Activated CD4-positive, alpha-beta memory T cell treated with anti-CD3 and anti-CD28 coated beads for 36 hours (primary cell): ENCODE measurements around the gene SIPA1. TPM values are rescaled to one million over a fixed set of nuclear protein-coding genes. Genes with fewer than 3 reads are reported as not detected.

Experiments used
- CTCF ChIA-PET: fragments of 350-600 bp; sonication (Branson Sonifier 250); formaldehyde crosslinking; loops from one replicate; lab custom pipeline; 2021; ENCODE audit warnings: antibody characterized with exemption, inconsistent platforms; lab: Charles Lee
- POLR2A ChIA-PET: fragments of 350-600 bp; sonication (Branson Sonifier 250); formaldehyde crosslinking; loops from one replicate; lab custom pipeline; 2021; ENCODE audit warnings: antibody characterized with exemption; lab: Charles Lee
- DNase-seq: peaks from one replicate; pipeline ENCODE4 v3.0.0-alpha.2; 2020
- H3K27ac Mint-ChIP-seq: one replicate; pipeline ENCODE4 v1.8.0; 2021; ENCODE audit warnings: mixed read lengths
- H3K27me3 Mint-ChIP-seq: one replicate; pipeline ENCODE4 v1.8.0; 2021; ENCODE audit warnings: mixed read lengths
- H3K36me3 Mint-ChIP-seq: one replicate; pipeline ENCODE4 v1.8.0; 2021; ENCODE audit warnings: mixed read lengths
- H3K4me1 Mint-ChIP-seq: one replicate; pipeline ENCODE4 v1.8.0; 2021; ENCODE audit warnings: low read depth, mixed read lengths
- H3K4me3 Mint-ChIP-seq: one replicate; pipeline ENCODE4 v1.8.0; 2021; ENCODE audit warnings: mild to moderate bottlenecking, mixed read lengths
- H3K9me3 Mint-ChIP-seq: one replicate; pipeline ENCODE4 v1.8.0; 2021; ENCODE audit warnings: mixed read lengths
- intact Hi-C: fragments of 100-400 bp; cut with micrococcal nuclease; formaldehyde crosslinking; loops from one replicate; pipeline ENCODE4 v1.15.1; 2023
- total RNA-seq, 2 experiments: library from RNA; stranded (reverse); gene quantifications; one replicate each; pipeline ENCODE4 v1.2.3, GENCODE V29; 2021

The SIPA1 gene
- total RNA-seq, 2 experiments from 2014 or later = 163 to 167 TPM

DNA sequence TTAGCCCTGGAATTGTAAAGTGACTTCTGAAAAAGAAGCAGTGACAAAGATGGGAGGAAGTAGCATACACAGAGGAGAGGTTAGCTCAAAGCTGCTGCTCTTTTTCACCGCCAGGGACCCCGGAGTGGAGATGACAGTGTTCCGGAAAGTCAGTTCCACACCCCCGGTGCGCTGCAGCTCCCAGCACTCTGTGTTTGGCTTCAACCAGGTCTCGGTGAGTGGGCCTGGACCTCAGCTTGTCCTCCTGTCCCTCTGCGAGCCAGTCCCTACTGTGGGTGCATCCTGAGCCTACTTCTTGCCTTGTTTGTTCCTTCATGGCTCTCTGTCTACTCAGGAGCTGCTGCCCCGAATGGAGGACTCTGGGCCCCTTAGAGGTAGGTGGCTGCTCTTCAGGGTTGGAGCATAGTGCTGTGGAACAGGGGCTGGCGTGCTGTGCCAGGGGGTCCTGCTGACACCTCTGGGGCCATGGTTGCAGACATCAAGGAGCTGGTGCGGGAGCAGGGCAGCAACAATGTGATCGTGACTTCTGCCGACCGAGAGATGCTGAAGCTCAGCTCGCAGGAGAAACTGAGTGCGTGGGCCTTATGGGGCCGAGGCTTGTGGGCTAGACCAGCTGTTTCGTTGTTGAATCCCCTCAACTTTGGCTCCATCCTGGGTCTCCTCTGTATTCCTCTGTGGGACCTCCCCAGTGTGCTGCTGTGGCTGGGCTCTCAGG, 20.6 kb upstream of the SIPA1 start:
- Mint-ChIP-seq H3K36me3 (peaks cover 38% of the 10 kb centered on the region), H3K9me3 (no peaks in the 10 kb centered on the region), H3K27ac (peak overlapping the region; percentile 88), H3K4me3 (peak overlapping the region; percentile 96), H3K27me3 (peaks cover 3% of the 10 kb centered on the region), H3K4me1 (peaks cover 25% of the 10 kb centered on the region)
- POLR2A ChIA-PET = interaction anchor here (0.9 to 2.9 kb wide), 2 partner anchors 9 to 46 kb away, joined by 3 to 21 read pairs; partner anchors contain the start of gene ZNRD2
- DNase-seq = no peak
- CTCF ChIA-PET = interaction anchor here (1.0 to 5.7 kb wide), 6 partner anchors 9 to 76 kb away, joined by 3 to 39 read pairs (median 6); partner anchors contain the start of genes FAM89B and SIPA1
- intact Hi-C loops = no loop called here

DNA sequence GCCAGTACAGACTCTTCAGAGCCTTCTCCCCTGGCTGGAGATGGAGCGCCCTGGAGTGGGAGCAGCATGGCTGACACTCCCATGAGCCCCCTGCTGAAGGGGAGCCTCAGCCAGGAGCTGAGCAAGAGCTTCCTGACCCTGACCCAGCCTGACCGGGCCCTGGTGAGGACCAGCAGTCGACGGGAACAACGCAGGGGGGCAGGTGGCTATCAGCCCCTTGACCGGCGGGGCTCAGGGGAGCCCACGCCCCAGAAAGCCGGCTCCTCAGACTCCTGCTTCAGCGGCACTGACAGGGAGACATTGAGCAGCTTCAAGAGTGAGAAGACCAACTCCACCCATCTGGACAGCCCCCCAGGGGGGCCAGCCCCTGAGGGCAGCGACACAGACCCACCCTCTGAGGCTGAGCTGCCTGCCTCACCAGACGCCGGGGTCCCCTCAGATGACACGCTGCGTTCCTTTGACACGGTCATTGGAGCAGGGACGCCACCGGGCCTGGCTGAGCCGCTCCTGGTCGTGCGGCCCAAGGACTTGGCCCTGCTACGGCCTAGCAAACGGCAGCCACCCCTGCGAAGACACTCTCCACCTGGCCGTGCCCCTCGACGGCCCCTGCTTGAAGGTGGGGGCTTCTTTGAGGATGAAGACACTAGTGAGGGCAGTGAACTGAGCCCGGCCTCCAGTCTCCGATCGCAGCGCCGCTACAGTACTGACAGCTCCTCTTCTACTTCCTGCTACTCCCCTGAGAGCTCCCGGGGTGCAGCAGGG, 19.7 kb upstream of the SIPA1 start:
- Mint-ChIP-seq H3K36me3 (peaks cover 39% of the 10 kb centered on the region), H3K4me3 (no peak overlapping the region), H3K27me3 (peaks cover 3% of the 10 kb centered on the region), H3K27ac (no peak overlapping the region), H3K9me3 (no peaks in the 10 kb centered on the region), H3K4me1 (peaks cover 16% of the 10 kb centered on the region)
- CTCF ChIA-PET = interaction anchor here (1.4 to 1.9 kb wide), 3 partner anchors 14 to 77 kb away, joined by 3 to 8 read pairs (median 4); no protein-coding TSS in a partner anchor
- DNase-seq = no peak
- POLR2A ChIA-PET = no interaction called here
- intact Hi-C loops = no loop called here

DNA sequence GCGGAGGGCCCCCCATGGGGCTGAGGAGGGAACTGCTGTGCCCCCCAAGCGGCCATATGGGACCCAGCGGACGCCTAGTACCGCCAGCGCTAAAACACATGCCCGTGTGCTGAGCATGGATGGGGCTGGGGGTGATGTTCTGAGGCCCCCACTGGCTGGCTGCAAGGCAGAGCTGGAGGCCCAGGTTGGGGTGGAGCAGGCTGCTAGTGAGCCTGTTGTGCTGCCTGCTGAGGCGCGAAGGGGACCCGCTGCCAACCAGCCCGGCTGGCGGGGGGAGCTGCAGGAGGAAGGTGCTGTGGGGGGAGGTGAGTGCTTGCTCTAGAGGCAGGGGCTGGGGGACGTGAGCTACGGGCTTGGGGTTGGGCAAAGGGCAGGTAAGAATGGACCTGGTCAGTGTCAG, 19.1 kb upstream of the SIPA1 start:
- CTCF ChIA-PET = interaction anchor here (1.4 kb wide), 1 partner anchor 78 kb away, joined by 4 read pairs; no protein-coding TSS in a partner anchor
- peaks cover 14% of the 10 kb centered on the region for H3K4me1 Mint-ChIP-seq
- no peak overlapping the region for H3K27ac Mint-ChIP-seq

DNA sequence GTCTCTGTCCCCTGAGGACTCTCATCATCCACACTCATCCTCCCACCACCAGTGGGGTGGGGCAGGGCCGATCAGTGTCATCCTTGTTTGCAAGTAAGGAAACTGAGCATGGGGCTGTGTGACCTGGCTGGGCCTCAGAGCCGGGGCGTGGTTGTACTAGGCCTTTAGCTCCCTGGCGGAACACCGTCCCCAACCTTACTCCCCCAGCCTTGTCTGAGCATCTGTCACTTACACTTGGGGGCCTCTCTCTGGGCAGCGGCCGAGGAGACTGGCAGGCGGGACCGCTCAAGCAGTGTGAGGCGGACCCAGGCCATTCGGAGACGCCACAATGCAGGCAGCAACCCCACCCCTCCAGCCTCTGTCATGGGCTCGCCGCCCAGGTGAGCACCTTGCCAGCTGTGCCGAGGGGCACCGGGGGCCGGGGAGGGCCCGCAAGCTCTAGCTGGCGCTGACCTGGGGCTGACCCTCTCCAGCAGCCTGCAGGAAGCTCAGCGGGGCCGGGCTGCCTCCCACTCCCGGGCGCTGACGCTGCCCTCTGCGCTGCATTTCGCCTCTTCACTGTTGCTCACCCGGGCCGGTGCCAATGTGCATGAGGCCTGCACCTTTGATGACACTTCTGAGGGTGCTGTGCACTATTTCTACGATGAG, 18.5 kb upstream of the SIPA1 start:
- ChIA-PET POLR2A (no interaction called here), CTCF (interaction anchor here (1.4 kb wide), 1 partner anchor 78 kb away, joined by 4 read pairs; no protein-coding TSS in a partner anchor)
- Mint-ChIP-seq H3K27me3 (peaks cover 3% of the 10 kb centered on the region), H3K27ac (no peak overlapping the region), H3K4me3 (no peak overlapping the region), H3K4me1 (peaks cover 14% of the 10 kb centered on the region), H3K36me3 (peaks cover 38% of the 10 kb centered on the region), H3K9me3 (no peaks in the 10 kb centered on the region)
- intact Hi-C loops = no loop called here
- DNase-seq = no peak

More for the DNA sequence above, 19.1 kb upstream of the SIPA1 start:
- Mint-ChIP-seq H3K36me3 (peaks cover 37% of the 10 kb centered on the region), H3K9me3 (no peaks in the 10 kb centered on the region), H3K4me3 (no peak overlapping the region), H3K27me3 (peaks cover 3% of the 10 kb centered on the region)
- DNase-seq = no peak
- intact Hi-C loops = no loop called here
- POLR2A ChIA-PET = no interaction called here

DNA sequence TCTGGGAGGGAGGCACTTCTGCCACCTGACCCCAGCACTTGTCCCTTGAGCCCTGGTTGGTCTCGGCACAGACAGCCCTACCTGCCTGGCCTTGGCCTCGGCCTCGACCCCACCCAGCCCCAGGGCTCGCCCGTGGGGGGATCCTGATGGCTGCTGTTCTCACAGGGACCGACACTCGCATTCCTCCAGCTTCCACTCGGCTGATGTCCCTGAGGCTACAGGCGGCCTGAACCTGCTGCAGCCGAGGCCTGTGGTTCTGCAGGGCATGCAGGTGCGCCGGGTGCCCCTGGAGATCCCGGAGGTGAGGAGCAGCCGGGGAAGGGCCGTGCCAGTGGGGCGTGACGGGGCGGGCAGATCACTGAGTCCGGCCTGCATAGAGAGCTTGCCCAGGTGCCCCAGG, 17.2 kb upstream of the SIPA1 start:
- ChIA-PET POLR2A (no interaction called here), CTCF (no interaction called here)
- Mint-ChIP-seq H3K4me3 (no peak overlapping the region), H3K4me1 (peaks cover 14% of the 10 kb centered on the region), H3K9me3 (no peaks in the 10 kb centered on the region), H3K27ac (no peak overlapping the region), H3K27me3 (no peaks in the 10 kb centered on the region), H3K36me3 (peaks cover 40% of the 10 kb centered on the region)
- no peak for DNase-seq
- intact Hi-C loops = no loop called here

DNA sequence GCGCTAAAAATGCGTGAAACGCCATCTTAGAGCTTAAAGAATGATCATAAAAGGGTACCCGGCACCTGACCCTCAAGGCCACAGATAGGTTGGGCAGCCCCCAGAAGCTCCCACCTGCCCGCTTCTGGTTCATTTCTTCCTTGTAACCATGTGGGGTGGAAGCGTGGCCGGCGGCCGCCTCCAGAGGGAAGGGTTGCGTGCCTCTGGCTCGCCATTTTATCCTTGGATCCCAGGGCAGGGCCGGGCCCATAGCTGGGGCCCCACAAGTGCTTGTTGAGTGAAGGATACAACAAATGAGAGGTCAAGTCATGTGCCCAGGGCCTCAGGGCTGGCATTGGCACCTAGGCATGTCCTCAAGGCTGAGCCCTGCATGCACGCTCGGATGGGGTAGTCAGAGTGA, 16.4 kb upstream of the SIPA1 start:
- H3K36me3 Mint-ChIP-seq = peaks cover 44% of the 10 kb centered on the region
- CTCF ChIA-PET = no interaction called here
- no peaks in the 10 kb centered on the region for H3K9me3 Mint-ChIP-seq
- no peaks in the 10 kb centered on the region for H3K27me3 Mint-ChIP-seq
- peaks cover 14% of the 10 kb centered on the region for H3K4me1 Mint-ChIP-seq
- intact Hi-C loops = no loop called here
- POLR2A ChIA-PET = interaction anchor here (0.5 kb wide), 1 partner anchor 71 kb away, joined by 3 read pairs; no protein-coding TSS in a partner anchor
- no peak for DNase-seq
- no peak overlapping the region for H3K27ac Mint-ChIP-seq
- no peak overlapping the region for H3K4me3 Mint-ChIP-seq

DNA sequence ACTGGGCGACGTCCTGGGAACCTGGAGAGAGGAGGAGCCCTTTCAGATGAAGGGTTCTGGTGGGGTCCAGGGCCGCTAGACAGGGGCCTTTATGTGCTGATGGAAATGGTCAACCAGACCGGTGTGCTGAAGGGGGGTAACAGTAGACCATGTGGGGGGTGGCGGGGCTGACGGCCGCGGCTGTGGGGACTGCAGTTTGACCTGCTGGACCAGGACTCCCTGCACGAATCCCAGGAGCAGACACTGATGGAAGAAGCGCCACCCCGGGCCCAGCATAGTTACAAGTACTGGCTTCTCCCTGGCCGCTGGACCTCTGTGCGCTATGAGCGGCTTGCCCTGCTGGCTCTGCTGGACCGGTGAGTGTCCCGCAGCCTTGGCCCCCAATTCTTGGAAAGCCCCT, 15.9 kb upstream of the SIPA1 start:
- intact Hi-C loops = no loop called here
- peaks cover 9% of the 10 kb centered on the region for H3K4me1 Mint-ChIP-seq
- H3K36me3 Mint-ChIP-seq = peaks cover 43% of the 10 kb centered on the region
- H3K4me3 Mint-ChIP-seq = no peak overlapping the region
- no peak for DNase-seq
- H3K9me3 Mint-ChIP-seq = no peaks in the 10 kb centered on the region
- no peak overlapping the region for H3K27ac Mint-ChIP-seq
- ChIA-PET POLR2A (no interaction called here), CTCF (no interaction called here)
- no peaks in the 10 kb centered on the region for H3K27me3 Mint-ChIP-seq

DNA sequence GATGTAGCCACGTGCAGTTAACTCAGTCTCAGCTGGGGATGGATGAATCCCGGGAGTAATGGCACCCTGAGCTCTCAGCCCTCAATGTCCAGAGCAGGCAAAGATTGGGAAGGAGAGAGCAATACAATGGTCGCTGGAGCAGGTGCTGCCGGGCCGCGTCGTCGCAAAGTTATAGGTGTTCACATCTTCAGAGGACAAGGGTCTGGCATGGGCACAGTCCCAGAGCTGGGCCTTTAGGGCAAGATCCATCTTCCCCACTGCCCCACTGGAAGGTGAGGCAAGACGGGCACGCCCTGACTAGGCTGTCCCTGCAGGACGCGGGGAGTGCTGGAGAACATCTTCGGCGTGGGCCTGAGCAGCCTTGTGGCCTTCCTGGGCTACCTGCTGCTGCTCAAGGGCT, 14.7 kb upstream of the SIPA1 start:
- H3K27me3 Mint-ChIP-seq = no peaks in the 10 kb centered on the region
- DNase-seq = no peak
- no peak overlapping the region for H3K27ac Mint-ChIP-seq
- intact Hi-C loops = no loop called here
- peaks cover 45% of the 10 kb centered on the region for H3K36me3 Mint-ChIP-seq
- ChIA-PET POLR2A (interaction anchor here (1.0 kb wide), 1 partner anchor 197 kb away, joined by 3 read pairs; no protein-coding TSS in a partner anchor), CTCF (interaction anchor here (0.6 to 1.3 kb wide), 2 partner anchors 195 to 236 kb away, joined by 3 read pairs; partner anchors contain the start of gene MUS81)
- H3K9me3 Mint-ChIP-seq = no peaks in the 10 kb centered on the region
- H3K4me3 Mint-ChIP-seq = no peak overlapping the region
- H3K4me1 Mint-ChIP-seq = peaks cover 2% of the 10 kb centered on the region

DNA sequence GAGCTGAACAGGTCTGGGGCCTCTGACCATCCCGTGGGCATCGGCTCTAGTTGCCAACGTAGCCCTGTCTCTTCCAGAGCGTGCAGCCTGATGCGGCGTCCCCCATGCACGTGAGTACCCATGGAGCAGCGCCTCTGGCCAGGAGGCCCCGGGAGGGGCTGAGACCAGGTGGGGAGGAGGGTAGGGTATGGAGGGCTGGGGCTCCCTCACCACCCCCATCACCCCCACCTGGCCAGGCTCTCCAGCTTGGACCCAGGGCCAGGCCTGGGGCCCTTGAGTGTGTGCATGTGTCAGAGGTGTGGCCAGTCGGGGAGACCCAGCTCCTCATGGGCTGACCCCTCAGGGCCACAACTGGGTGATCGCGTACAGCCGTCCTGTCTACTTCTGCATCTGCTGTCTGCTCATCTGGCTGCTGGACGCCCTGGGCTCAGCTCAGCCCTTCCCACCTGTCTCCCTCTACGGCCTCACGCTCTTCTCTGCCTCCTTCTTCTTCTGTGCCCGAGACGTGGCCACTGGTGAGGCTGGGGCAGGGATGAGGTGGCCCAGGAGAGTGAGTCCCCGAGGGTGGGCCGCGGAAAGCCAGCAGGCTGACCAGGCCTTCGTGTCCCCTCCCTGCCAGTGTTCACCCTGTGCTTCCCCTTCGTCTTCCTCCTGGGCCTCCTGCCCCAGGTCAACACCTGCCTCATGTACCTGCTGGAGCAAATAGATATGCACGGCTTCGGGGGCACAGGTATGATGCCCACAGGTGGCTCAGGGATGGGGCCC, 13.9 kb upstream of the SIPA1 start:
- ChIA-PET POLR2A (interaction anchor here (1.0 kb wide), 1 partner anchor 198 kb away, joined by 3 read pairs; no protein-coding TSS in a partner anchor), CTCF (interaction anchor here (1.0 kb wide), 1 partner anchor 9 kb away, joined by 3 read pairs; no protein-coding TSS in a partner anchor)
- no peak overlapping the region for H3K27ac Mint-ChIP-seq
- no peaks in the 10 kb centered on the region for H3K27me3 Mint-ChIP-seq
- intact Hi-C loops = no loop called here
- H3K36me3 Mint-ChIP-seq = peaks cover 42% of the 10 kb centered on the region
- no peak overlapping the region for H3K4me3 Mint-ChIP-seq
- peaks cover 2% of the 10 kb centered on the region for H3K4me1 Mint-ChIP-seq
- no peak for DNase-seq
- H3K9me3 Mint-ChIP-seq = no peaks in the 10 kb centered on the region

DNA sequence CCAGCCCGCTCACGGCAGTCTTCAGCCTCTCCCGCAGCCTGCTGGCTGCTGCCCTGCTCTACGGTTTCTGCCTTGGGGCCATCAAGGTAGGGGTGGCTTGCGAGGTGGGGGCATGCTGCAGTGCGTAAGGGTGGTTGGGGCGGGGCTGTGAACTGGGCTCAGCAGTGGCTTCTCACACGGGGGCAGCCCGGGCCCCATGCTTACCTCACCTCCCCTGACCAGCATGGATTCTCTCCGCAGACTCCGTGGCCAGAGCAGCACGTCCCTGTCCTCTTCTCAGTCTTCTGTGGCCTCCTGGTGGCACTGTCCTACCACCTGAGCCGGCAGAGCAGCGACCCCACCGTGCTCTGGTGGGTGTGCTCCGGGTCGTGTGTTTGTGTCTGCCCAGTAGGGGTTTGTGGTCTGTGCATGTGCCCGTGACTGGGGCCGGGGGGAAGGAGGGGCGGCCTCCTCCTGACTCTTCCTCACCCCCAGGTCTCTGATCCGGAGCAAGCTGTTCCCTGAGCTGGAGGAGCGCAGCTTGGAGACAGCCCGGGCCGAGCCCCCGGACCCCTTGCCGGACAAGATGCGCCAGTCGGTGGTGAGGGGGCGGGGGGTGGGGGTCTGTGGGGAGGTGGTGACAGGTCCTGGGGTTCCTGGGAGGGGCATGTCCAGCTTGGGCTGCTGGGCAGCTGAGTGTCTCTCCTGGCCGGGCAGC, 12.8 kb upstream of the SIPA1 start:
- ChIA-PET POLR2A (interaction anchor here (0.8 to 1.3 kb wide), 3 partner anchors 8 to 38 kb away, joined by 3 to 5 read pairs (median 3); partner anchors contain the start of gene RELA), CTCF (interaction anchor here (0.6 to 2.6 kb wide), 20 partner anchors 8 to 260 kb away, joined by 3 to 13 read pairs (median 4); partner anchors contain the start of genes FAM89B and SIPA1)
- H3K4me1 Mint-ChIP-seq = peaks cover 2% of the 10 kb centered on the region
- H3K9me3 Mint-ChIP-seq = no peaks in the 10 kb centered on the region
- intact Hi-C loops = no loop called here
- no peak overlapping the region for H3K27ac Mint-ChIP-seq
- no peak overlapping the region for H3K4me3 Mint-ChIP-seq
- DNase-seq = no peak
- no peaks in the 10 kb centered on the region for H3K27me3 Mint-ChIP-seq
- H3K36me3 Mint-ChIP-seq = peaks cover 38% of the 10 kb centered on the region
